OCI-LY1 (cell line): ENCODE results near the gene ARHGEF2.

Experiments
- EZH2 ChIP-seq: fragments of 200-600 bp; sonication (generic), shearing (Covaris generic); IDR thresholded peaks from 2 replicates; pipeline ENCODE4 v1.8.0; 2017; ENCODE audit warnings: borderline replicate concordance, mixed run types, mild to moderate bottlenecking, antibody characterized with exemption, low read length, moderate library complexity, mixed read lengths
- TF ChIP-seq, protein P1 (sequence below): fragments of 200-600 bp; sonication (generic), shearing (Covaris generic); IDR thresholded peaks from 2 replicates; pipeline ENCODE4 v1.5.1; 2017; ENCODE audit warnings: mild to moderate bottlenecking, antibody characterized with exemption, low read length, moderate library complexity, mixed read lengths

DNA sequence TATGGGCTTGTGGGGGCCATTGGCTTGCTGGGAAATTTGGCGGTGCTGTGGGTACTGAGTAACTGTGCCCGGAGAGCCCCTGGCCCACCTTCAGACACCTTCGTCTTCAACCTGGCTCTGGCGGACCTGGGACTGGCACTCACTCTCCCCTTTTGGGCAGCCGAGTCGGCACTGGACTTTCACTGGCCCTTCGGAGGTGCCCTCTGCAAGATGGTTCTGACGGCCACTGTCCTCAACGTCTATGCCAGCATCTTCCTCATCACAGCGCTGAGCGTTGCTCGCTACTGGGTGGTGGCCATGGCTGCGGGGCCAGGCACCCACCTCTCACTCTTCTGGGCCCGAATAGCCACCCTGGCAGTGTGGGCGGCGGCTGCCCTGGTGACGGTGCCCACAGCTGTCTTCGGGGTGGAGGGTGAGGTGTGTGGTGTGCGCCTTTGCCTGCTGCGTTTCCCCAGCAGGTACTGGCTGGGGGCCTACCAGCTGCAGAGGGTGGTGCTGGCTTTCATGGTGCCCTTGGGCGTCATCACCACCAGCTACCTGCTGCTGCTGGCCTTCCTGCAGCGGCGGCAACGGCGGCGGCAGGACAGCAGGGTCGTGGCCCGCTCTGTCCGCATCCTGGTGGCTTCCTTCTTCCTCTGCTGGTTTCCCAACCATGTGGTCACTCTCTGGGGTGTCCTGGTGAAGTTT, 36.4 kb downstream of the ARHGEF2 start:
- TF ChIP-seq, protein P1, sequence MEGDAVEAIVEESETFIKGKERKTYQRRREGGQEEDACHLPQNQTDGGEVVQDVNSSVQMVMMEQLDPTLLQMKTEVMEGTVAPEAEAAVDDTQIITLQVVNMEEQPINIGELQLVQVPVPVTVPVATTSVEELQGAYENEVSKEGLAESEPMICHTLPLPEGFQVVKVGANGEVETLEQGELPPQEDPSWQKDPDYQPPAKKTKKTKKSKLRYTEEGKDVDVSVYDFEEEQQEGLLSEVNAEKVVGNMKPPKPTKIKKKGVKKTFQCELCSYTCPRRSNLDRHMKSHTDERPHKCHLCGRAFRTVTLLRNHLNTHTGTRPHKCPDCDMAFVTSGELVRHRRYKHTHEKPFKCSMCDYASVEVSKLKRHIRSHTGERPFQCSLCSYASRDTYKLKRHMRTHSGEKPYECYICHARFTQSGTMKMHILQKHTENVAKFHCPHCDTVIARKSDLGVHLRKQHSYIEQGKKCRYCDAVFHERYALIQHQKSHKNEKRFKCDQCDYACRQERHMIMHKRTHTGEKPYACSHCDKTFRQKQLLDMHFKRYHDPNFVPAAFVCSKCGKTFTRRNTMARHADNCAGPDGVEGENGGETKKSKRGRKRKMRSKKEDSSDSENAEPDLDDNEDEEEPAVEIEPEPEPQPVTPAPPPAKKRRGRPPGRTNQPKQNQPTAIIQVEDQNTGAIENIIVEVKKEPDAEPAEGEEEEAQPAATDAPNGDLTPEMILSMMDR, result no peak
- no peak for TF ChIP-seq EZH2
